GM18502 (cell line): ENCODE measurements around the gene CEBPG.

ENCODE experiments used
- ATAC-seq: cut with Tn5 transposase; IDR thresholded peaks from one replicate; pipeline ENCODE4 v1.9.1; 2021; ENCODE audit warnings: mild to moderate bottlenecking; ENCODE audit not compliant: unreplicated experiment, poor library complexity

CEBPG gene

DNA sequence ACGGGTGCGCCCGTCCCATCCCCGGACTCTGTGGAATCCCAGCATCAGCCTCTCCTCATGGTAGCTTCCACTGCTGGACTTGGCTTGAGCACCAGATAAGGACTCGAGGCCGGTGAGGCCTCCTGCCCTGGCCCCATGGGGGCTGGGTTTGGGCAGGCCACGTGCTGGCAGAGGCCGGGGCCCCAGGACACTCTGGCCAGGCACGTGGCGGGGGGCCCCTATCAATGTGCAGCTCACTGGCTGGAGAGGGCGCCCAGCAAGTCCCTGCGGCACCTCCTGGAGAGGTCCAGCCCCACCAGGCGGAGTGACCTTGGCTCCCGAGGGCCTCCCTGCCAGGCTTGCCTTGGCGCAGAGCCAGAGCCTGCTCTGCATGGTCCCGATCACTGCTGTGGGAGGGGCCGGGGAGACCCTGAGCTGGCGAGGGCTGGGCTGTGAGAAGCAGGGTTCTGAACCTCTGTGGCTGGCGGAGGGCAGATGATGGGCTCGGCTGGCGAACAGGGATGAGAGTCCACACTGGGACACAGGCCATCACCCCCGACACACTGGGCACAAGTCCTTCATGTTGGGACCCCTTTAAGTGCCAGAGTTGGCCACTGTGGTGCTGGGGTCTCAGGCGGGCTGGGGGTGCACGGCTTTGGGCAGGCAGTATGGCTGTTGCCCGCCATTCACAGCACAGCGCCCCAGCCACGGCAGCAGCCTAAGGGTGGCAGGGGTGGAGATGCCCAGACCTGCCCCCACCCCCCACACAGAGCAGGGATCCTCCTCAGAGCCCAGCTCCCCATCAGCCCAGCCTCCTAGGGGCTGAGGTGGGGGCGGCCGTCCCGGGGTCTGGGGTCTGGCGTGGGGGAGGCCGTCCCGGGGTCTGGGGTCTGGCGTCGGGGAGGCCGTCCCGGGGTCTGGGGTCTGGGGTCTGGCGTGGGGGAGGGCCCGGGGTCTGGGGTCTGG, 19.1 kb downstream of the CEBPG start:
- ATAC-seq: no peak

- ATAC-seq: no peak
Measured at GRCh38 chr19:33393286-33394005, 19.9 kb downstream of the CEBPG start.

- ATAC-seq: no peak
Measured at GRCh38 chr19:33394006-33394722, 20.7 kb downstream of the CEBPG start.

DNA sequence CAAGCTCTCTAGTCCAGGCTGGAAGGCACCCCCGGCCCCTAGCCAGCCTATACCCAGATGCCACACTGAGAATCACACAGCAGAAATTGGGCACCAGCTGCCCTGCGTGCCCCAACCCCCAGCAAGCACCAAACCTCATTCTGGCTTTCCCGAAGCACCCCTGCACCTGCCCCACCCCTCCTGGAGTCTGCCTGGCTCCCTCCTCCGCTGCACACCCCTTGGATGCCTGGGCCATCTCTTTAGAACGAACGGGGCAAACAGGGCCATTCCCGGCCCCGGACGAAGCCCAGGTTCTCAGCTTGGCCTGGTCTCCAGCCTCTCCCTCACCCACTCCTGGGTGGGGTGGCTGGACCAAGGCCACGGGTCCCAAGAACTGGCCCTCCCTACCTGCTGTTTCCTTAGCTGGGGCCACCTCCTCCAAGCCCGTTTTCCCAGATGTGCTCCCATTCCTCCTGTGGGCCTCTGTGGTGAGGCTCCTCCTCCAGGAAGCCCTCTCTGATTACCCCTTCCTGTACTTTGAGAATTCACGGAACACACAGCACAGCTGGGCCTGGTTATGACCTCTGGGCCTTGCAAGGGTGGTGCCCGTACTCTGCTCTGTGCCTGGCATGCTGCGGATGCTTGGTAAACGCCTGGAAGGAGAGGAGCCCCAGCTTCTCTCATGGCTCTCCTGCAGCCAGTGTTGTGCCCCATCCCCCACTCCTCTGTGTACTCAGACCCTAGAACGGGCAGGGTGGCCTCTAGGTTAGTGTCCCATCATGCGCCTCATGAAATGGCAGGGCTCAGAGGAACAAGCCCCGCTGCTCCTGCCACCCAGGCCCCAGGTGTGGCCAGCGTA, 21.4 kb downstream of the CEBPG start:
- ATAC-seq: no peak

DNA sequence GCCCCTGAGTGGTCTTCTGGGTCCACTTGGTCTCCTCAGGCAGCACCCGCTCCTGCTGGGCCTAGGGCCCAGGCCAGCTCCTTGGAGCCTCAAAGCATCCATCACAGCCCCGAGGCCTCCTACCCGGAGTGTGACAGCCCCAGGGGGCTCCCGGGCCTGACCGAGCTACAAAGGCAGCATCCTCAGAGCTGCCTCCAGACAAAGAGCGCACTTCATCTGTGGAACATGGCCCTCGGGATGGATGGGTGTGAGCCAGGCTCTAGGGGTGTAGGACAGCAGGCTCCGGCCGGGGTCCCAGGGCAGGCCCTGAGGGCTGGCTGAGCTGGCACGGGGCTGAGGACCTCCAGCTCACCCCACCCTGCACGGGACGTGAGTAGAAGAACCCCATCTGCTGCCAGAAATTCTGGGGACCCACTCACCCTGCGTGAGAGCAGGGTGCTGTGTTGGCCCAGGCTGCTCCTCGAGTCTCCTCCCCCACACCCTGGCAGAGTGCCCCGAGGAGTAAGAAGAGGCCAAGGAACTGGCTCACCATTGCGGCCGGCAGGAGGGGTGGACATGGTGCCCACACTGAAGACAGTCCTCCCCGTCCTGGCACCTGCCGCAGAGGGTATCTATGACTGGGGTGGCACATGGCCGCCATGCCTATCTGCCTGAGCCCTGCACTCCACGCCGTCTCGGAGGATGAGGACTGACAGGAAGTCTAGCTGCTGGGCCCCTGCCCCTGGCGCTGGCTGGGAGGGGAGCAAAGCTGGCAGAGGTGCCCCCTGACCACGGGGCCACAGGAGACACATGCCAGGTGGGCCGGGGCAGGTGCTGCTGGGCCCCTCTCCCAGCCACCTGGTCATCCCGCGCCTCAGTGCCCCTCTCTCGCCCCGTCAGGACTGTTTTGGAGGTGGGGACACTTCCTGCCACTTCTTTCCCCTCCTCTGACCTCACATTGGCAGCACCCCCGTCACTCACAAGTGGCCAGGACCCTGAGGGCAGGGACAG, 22.3 kb downstream of the CEBPG start:
- no peak for ATAC-seq

DNA sequence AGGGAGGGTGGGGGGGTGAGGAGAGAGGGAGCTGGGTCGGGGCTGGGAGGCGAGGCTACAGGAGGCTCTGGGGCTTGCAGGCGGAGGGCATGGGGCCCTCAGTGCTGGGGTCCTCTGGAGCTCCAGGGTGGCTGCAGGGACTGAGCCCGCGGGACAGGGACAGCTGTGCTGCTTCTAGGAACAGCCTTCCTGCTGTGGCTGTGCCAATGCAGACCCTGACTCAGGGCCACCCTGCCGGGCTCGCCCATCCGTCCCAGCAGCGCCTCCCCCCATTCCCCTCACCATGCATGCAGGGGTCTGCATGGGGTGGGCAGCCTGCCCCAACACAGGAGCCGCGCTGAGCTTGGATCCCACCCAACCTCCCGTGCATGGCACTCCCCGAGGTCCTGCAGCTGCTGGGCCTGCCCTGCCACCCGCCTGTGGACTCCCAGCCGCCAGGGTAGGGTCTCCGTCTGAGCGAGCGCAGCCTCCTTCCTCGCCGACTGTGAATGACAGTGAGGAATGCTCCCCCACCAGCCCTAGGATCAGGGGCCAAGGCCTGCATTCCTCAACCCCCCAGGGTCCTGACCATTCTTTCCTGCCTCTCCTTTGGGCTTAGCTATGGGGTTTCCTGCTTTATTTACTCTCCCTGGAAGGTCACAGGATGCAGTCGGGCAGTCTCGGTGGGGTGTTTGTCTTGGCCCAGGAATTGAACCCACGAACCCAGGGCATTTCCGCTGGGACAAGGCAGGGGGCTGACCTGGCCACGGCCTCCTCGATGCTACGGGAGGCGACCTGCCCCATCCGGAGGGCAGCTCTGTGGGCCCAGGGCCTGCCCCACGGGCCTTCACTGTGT, 23.4 kb downstream of the CEBPG start:
- no peak for ATAC-seq

- no peak for ATAC-seq
Measured at GRCh38 chr19:33397536-33398360, 24.2 kb downstream of the CEBPG start.

- no peak for ATAC-seq
Measured at GRCh38 chr19:33398361-33399060, 25.0 kb downstream of the CEBPG start.

DNA sequence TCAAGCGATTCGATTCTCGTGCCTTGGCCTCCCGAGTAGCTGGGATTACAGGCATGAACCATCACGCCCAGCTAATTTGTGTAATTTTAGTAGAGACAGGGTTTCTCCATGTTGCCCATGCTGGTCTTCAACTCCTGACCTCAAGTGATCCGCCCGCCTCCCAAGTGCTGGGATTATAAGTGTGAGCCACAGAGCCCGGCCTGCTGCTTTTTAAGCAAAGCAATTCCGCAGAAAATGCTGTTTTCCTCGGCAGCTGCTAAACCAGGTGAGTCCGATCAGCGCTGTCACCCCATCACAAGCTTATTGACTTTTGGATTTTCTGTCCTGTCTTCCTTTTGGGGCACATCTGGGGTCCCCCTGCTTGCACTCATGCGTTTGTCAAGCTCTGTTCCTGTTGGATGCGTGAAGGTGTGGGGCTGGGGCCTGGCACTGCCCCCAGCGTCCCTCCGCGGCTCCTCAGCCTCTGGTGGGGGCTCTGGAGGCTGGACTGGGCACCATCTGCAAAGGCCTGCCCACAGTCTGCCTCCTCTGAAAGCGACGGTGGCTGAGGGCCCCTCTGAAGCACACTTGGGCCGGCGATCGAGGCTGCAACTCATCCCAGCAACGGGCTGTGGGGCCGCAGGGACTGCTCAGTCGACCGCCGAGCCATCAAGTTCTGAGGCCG, 25.7 kb downstream of the CEBPG start:
- ATAC-seq: no peak

- no peak for ATAC-seq
Measured at GRCh38 chr19:33399745-33400681, 26.5 kb downstream of the CEBPG start.

DNA sequence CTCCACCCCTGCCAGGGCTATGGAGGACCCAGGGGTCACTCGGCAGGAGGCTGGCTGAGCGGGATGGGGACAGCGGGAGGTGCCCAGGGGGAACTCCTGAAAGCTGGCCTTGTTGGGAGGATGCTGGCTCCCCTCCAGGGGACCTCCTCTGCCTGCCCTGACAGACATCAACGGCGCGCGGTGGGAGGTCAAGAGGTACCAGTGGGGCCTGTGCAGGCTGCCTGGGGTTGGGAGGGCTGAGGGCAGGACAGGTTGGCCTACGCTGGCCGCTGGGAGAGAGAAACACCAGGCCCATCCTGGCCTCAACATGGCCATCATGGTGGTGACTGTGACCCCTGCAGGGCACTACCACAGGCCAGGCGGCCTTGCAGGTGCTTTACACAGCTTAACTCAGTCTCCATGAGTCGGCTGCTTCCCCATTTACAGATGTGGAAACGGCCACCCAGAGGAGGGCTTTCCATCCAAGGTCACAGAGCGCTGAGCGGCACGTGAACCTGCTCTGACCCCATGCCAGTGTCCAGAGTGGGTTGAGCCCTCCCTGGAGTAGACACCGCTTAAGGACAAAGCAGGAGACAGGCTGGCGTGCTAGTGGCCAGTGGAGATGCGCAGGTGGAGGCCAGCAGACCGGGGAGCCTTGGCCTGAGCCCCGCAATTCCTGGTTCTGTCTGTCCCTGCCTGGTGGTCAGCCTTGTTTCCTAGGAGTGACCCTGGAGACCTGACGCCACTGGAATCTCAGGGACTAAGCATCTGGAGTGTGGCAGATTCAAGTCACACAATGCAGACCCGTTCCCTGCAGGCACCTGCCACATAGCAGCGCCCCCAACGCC, 27.6 kb downstream of the CEBPG start:
- no peak for ATAC-seq

DNA sequence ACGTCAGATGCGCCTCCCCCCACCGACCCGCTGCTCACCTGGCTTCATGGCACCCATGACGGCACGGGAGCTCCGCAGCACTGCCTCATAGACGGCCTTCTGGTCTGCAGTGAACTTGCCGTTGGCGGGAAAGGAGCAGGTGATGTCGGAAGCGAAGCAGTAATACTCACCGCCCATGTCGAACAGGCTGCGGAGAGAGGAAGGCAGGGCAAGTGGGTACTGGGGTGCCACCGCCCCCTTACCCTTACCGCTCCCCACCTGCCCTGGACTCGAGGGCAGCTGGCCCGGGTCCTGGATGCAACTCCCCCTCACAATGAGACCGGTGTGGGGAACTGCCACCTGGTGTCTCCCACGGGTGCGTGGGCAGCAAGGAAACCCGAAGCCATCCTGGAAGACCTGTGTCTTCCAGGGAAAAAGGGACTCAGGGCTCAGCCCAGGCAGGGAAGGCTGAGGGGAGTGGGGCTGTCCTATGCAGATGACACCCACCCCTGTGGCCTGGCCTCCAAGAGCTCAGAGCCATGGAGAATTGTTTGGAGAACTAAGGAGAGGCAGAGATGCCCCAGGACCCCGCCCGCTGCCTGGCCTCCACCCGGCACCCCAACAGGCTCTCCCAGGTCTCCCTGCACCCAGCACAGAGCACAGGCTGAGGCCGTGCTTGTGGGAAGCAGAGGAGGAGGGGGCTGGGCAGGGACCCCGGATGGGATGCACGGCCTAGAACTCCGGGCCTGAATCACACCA, 28.3 kb downstream of the CEBPG start:
- ATAC-seq: no peak

DNA sequence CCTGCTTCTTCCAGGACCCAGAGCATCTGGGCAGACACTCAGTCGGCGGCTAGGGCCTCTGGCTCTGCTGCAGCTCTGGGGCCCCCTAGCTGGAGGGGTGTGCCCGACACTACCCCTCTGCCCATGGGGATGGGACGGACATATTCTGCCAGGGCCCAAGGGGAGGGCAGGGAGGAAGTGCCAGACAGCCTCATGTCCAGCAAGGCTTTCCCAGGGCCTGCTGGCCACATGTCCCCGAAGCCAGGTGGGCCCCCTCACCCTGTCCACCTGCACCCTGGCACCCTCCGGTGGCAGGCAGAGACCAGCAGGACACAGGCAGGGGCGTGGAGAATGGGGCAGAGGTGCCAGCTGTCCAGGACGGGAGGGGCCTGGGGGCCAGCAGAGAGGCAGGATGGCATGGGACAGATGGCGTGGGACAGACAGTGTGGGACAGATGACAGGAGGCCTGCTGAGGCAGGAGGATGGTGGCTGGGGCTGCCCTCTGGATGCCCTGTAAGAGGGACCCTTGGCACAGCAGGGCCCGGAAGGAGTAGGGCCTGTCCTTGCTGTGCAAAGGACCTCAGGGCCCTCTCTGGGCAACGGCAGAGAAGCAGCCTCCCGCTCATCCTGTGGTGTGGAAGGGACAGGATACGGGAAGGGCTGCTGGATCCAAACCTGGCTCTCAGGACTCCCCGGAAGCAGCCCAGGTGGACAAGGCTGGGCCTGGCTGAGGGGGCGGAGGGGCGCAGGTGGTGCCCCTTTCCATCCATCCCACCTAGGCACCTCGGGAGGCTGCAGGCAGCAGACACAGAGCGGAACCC, 29.1 kb downstream of the CEBPG start:
- no peak for ATAC-seq
